Upper lobe of right lung (tissue), 1 donor: ENCODE results near the gene SHC3. TPM values are rescaled to one million over a fixed set of nuclear protein-coding genes. Genes with fewer than 3 reads are reported as not detected.

Experiments
- ATAC-seq: fragments of 200-7000 bp; cut with Tn5 transposase; one replicate; pipeline ENCODE4 v1.9.1; 2020; ENCODE audit warnings: mild to moderate bottlenecking, moderate library complexity
- DNase-seq: peaks from one replicate; pipeline ENCODE4 v3.0.0-alpha.2; 2020
- H3K27ac ChIP-seq: fragments of 200-600 bp; one replicate; pipeline ENCODE4 v1.8.0; 2022
- H3K27me3 ChIP-seq: fragments of 200-600 bp; one replicate; pipeline ENCODE4 v1.8.0; 2022; ENCODE audit warnings: mild to moderate bottlenecking
- H3K36me3 ChIP-seq: fragments of 200-600 bp; one replicate; pipeline ENCODE4 v1.8.0; 2022
- H3K4me1 ChIP-seq: fragments of 200-600 bp; one replicate; pipeline ENCODE4 v1.8.0; 2022
- H3K4me3 ChIP-seq: fragments of 200-600 bp; one replicate; pipeline ENCODE4 v1.8.0; 2022; ENCODE audit warnings: mild to moderate bottlenecking
- H3K9me3 ChIP-seq: fragments of 200-600 bp; one replicate; pipeline ENCODE4 v1.8.0; 2022
- CTCF ChIP-seq: fragments of 200-600 bp; IDR thresholded peaks from one replicate; pipeline ENCODE4 v1.8.0; 2022; ENCODE audit warnings: antibody characterized with exemption
- intact Hi-C: fragments of 100-400 bp; cut with DNase I; formaldehyde crosslinking; loops from one replicate; pipeline ENCODE4 v1.11.0; 2022
- total RNA-seq: library from RNA; stranded (reverse); fragmentation: NEBNext Ultra II Directional; extraction: Animal tissue kit (Norgen Biotek cat#: 25700); gene quantifications from one replicate; pipeline ENCODE4 v1.2.1, GENCODE V29; 2021
- donor health status: DM: no; HTN: yes; CAD: no; lungs with severe emphysema.

SHC3 gene
- total RNA-seq, 1 donor from 2014 or later = 12.9 TPM

- H3K27ac ChIP-seq = no peak overlapping the region
- intact Hi-C loops = no loop called here
- no peaks in the 10 kb centered on the region for H3K9me3 ChIP-seq
- no peaks in the 10 kb centered on the region for H3K4me1 ChIP-seq
- H3K36me3 ChIP-seq = no peaks in the 10 kb centered on the region
- H3K27me3 ChIP-seq = no peaks in the 10 kb centered on the region
- no peak for DNase-seq
- no peak for ATAC-seq
- TF ChIP-seq CTCF = no peak
- no peak overlapping the region for H3K4me3 ChIP-seq
Measured at GRCh38 chr9:89122949-89123348, 55.7 kb downstream of the SHC3 start.

GRCh38 chr9:89120704-89121103, 57.9 kb downstream of the SHC3 start:
- ATAC-seq (no peak), DNase-seq (no peak)
- H3K27me3 ChIP-seq = no peaks in the 10 kb centered on the region
- intact Hi-C loops = no loop called here
- no peaks in the 10 kb centered on the region for H3K36me3 ChIP-seq
- H3K27ac ChIP-seq = no peak overlapping the region
- H3K4me1 ChIP-seq = no peaks in the 10 kb centered on the region
- H3K9me3 ChIP-seq = no peaks in the 10 kb centered on the region
- TF ChIP-seq CTCF = no peak
- no peak overlapping the region for H3K4me3 ChIP-seq

GRCh38 chr9:89116805-89117192, 61.8 kb downstream of the SHC3 start:
- ATAC-seq = no peak
- intact Hi-C loops = no loop called here
- no peak for TF ChIP-seq CTCF
- no peak overlapping the region for H3K4me3 ChIP-seq
- no peaks in the 10 kb centered on the region for H3K27me3 ChIP-seq
- no peaks in the 10 kb centered on the region for H3K36me3 ChIP-seq
- no peak overlapping the region for H3K27ac ChIP-seq
- no peak for DNase-seq
- no peaks in the 10 kb centered on the region for H3K9me3 ChIP-seq
- no peaks in the 10 kb centered on the region for H3K4me1 ChIP-seq

- intact Hi-C loops = no loop called here
- DNase-seq (no peak), ATAC-seq (no peak)
- no peak for TF ChIP-seq CTCF
- no peaks in the 10 kb centered on the region for H3K36me3 ChIP-seq
- H3K4me1 ChIP-seq = no peaks in the 10 kb centered on the region
- H3K27ac ChIP-seq = no peak overlapping the region
- H3K9me3 ChIP-seq = no peaks in the 10 kb centered on the region
- no peak overlapping the region for H3K4me3 ChIP-seq
- no peaks in the 10 kb centered on the region for H3K27me3 ChIP-seq
Measured at GRCh38 chr9:89116064-89116804, 62.4 kb downstream of the SHC3 start.

GRCh38 chr9:89115426-89115825, 63.2 kb downstream of the SHC3 start:
- Histone ChIP-seq H3K27ac (no peak overlapping the region), H3K9me3 (no peaks in the 10 kb centered on the region), H3K27me3 (no peaks in the 10 kb centered on the region), H3K4me1 (no peaks in the 10 kb centered on the region), H3K4me3 (no peak overlapping the region), H3K36me3 (no peaks in the 10 kb centered on the region)
- no peak for TF ChIP-seq CTCF
- no peak for DNase-seq
- intact Hi-C loops = no loop called here
- no peak for ATAC-seq

- Histone ChIP-seq H3K9me3 (no peaks in the 10 kb centered on the region), H3K4me3 (no peak overlapping the region), H3K27me3 (no peaks in the 10 kb centered on the region), H3K27ac (no peak overlapping the region), H3K4me1 (no peaks in the 10 kb centered on the region), H3K36me3 (no peaks in the 10 kb centered on the region)
- DNase-seq (no peak), ATAC-seq (no peak)
- TF ChIP-seq CTCF = no peak
- intact Hi-C loops = no loop called here
Measured at GRCh38 chr9:89114741-89115140, 63.9 kb downstream of the SHC3 start.
